Epithelial cell of esophagus (primary cell): ENCODE measurements around the gene CDK12.
A peak's percentile ranks its signal among the peaks of the same experiment; 100 is the strongest.

Source experiments
- DNase-seq: peaks from one replicate; pipeline ENCODE4 v3.0.0; 2010; ENCODE audit warnings: low read depth
- H3K4me3 ChIP-seq: 2 replicates; pipeline ENCODE4 v1.5.1; 2011; ENCODE audit warnings: mild to moderate bottlenecking, low read length, control low read depth
- CTCF ChIP-seq: IDR thresholded peaks from 2 replicates; pipeline ENCODE4 v1.5.1; 2011; ENCODE audit warnings: low read depth, mild to moderate bottlenecking, low read length, control low read depth, inconsistent platforms; ENCODE audit not compliant: insufficient read depth; ENCODE audit errors: missing control alignments

CDK12 gene

GRCh38 chr17:39508987-39509386 lies 47.7 kb downstream of the CDK12 start:
- H3K4me3 ChIP-seq, result no peak overlapping the region
- DNase-seq, result no peak
- TF ChIP-seq CTCF, result no peak

- no peak for DNase-seq
- H3K4me3 ChIP-seq, result no peak overlapping the region
- TF ChIP-seq CTCF, result no peak
These were observed 52.0 kb downstream of the CDK12 start for GRCh38 chr17:39513309-39513708.

GRCh38 chr17:39513915-39514314 lies 52.6 kb downstream of the CDK12 start:
- no peak for DNase-seq
- no peak overlapping the region for H3K4me3 ChIP-seq
- TF ChIP-seq CTCF, result no peak

GRCh38 chr17:39517224-39517623 lies 55.9 kb downstream of the CDK12 start:
- TF ChIP-seq CTCF, result no peak
- DNase-seq, result no peak

GRCh38 chr17:39525801-39526506 lies 64.7 kb downstream of the CDK12 start:
- H3K4me3 ChIP-seq, result no peak overlapping the region
- no peak for DNase-seq
- TF ChIP-seq CTCF, result no peak

More at GRCh38 chr17:39517224-39517623, 55.9 kb downstream of the CDK12 start:
- H3K4me3 ChIP-seq, result no peak overlapping the region

- TF ChIP-seq CTCF, result peak; percentile 65
- no peak overlapping the region for H3K4me3 ChIP-seq
- DNase-seq, result peak; percentile 49
These were observed 66.0 kb downstream of the CDK12 start for GRCh38 chr17:39527220-39527813.

- H3K4me3 ChIP-seq, result no peak overlapping the region
- no peak for TF ChIP-seq CTCF
- DNase-seq, result no peak
These were observed 68.2 kb downstream of the CDK12 start for GRCh38 chr17:39529455-39529854.
